ENCODE measurements around the gene GPR15LG. TPM values are rescaled to one million over a fixed set of nuclear protein-coding genes. Genes with fewer than 3 reads are reported as not detected.
"Not testable (repeated sequence)": the region's sequence is repeated elsewhere in the genome, so short reads cannot be mapped to it uniquely, and the experiment has no call there.

Gene GPR15LG
- total and polyA plus RNA-seq, 7 experiments from 2014 or later = not detected

DNA sequence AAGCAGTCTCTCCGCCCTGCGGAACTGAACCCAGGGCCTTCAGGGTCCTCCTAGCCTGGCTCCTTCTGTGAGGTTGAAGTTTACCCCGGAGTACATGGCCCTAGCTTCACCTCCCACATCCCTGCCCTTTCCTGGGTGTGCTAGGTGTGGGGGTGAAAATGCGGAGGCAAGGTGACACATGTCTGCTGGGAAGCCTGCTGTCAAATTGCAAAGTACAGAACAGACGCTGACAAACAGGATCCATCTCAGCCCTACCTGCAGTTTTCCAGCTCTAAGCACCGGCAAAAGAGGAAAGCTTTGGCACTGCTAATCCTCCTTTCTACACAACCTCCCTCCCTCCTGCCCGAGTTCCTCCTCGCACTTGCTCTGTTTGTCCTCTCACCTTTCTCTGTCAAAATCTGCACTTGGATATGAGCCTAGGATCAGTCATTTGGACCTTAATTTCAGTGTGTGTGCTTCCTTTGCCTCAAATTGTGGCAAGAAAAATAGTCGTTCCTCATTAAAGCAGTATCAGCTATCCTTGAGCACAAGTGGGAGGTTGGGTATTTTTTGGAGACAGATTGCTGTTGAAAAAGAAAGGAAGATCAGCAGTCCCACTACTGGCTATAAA, 14.4 kb upstream of the GPR15LG start:
- H3K36me3 Mint-ChIP-seq = peaks cover 0 to 5% (median 0%) of the 10 kb centered on the region in 5 donors
- ChIA-PET CTCF (interaction anchor here (0.5 kb wide), 1 partner anchor 244 kb away, joined by 3 read pairs; no protein-coding TSS in a partner anchor), POLR2A (interaction anchor here (0.6 kb wide), 2 partner anchors 39 to 523 kb away, joined by 3 read pairs; no protein-coding TSS in a partner anchor)
- intact Hi-C loops (cut with micrococcal nuclease) = no loop called here
- H3K9me3 Mint-ChIP-seq = no peaks in the 10 kb centered on the region
- H3K27me3 Mint-ChIP-seq = peaks cover 0 to 16% (median 4%) of the 10 kb centered on the region in 5 donors
- no peak overlapping the region for H3K4me3 Mint-ChIP-seq
- Histone ChIP-seq H3K4me1 (ENCODE audit: control insufficient read depth in 2 of 2, insufficient read depth in 2 of 2, low read length in 2 of 2) (no peaks in the 10 kb centered on the region), H3K9me3 (ENCODE audit: control insufficient read depth in 2 of 3, low read length in 3 of 3) (no peaks in the 10 kb centered on the region), H3K4me3 (ENCODE audit: low read length) (no peak overlapping the region), H3K27ac (ENCODE audit: low read depth, low read length) (no peak overlapping the region), H3K36me3 (ENCODE audit: control insufficient read depth in 2 of 3, insufficient read depth in 3 of 3, low read length in 3 of 3) (peaks cover 0 to 7% (median 0%) of the 10 kb centered on the region in 3 experiments), H3K27me3 (ENCODE audit: control insufficient read depth in 2 of 2, insufficient read depth in 2 of 2, low read length in 2 of 2) (no peaks in the 10 kb centered on the region)
- peak overlapping the region in 4 of 9 donors; percentile 14 to 74 (median 36) for H3K27ac Mint-ChIP-seq
- ATAC-seq (no peak), DNase-seq (no peak)
- peaks cover 4 to 19% (median 13%) of the 10 kb centered on the region in 7 donors for H3K4me1 Mint-ChIP-seq

DNA sequence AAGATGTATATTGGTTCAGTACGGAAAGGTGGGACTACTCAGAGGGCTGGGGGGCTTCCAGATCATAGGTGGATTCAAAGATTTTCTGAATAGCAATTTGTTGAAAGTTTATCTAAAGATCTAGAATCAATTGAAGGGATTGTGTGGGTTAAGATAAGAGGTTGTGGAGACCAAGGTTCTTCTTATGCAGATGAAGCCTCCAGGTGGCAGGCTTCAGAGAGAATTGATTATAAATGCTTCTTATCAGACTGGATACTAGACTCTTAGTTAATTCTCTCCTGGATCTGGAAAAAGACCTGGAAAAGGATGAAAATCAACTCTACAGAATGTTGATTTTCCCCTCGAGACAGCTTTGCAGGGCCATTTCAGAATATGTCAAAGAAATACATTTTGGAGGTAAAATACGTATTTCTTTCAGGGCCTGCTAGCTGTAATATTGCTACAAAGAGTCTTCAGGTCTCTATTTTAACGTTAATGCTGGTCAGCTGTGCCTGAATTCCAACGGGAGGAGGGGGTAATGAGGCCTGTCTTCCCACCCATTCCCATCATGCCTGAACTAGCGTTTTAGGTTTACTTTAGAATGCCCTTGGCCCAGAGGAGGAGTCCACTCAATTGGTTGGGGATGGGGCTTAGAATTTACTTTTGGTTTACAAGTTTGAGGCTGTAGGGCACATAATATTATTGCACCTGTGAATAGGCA, 12.8 kb upstream of the GPR15LG start:
- H3K36me3 ChIP-seq (ENCODE audit: control insufficient read depth in 2 of 3, insufficient read depth in 3 of 3, low read length in 3 of 3) = no peaks in the 10 kb centered on the region
- ChIA-PET CTCF (no interaction called here), POLR2A (interaction anchor here (1.1 kb wide), 1 partner anchor 14 kb away, joined by 3 read pairs; no protein-coding TSS in a partner anchor)
- Mint-ChIP-seq H3K36me3 (no peaks in the 10 kb centered on the region), H3K4me3 (no peak overlapping the region), H3K27me3 (peaks cover 0 to 20% (median 5%) of the 10 kb centered on the region in 5 donors), H3K27ac (peak overlapping the region in 1 of 9 donors; percentile 38), H3K9me3 (no peaks in the 10 kb centered on the region), H3K4me1 (peaks cover 4 to 19% (median 13%) of the 10 kb centered on the region in 7 donors)
- intact Hi-C loops (cut with micrococcal nuclease) = loop anchor here in 1 of 2 donors (2.0 kb wide), 1 partner anchor 44 kb away; no protein-coding TSS in a partner anchor
- H3K4me1 ChIP-seq (ENCODE audit: control insufficient read depth in 2 of 2, insufficient read depth in 2 of 2, low read length in 2 of 2) = no peaks in the 10 kb centered on the region
- no peak overlapping the region for H3K4me3 ChIP-seq (ENCODE audit: low read length)
- H3K27ac ChIP-seq (ENCODE audit: low read depth, low read length) = no peak overlapping the region
- ATAC-seq (no peak), DNase-seq (no peak)
- H3K27me3 ChIP-seq (ENCODE audit: control insufficient read depth in 2 of 2, insufficient read depth in 2 of 2, low read length in 2 of 2) = no peaks in the 10 kb centered on the region
- H3K9me3 ChIP-seq (ENCODE audit: control insufficient read depth in 2 of 3, low read length in 3 of 3) = no peaks in the 10 kb centered on the region

DNA sequence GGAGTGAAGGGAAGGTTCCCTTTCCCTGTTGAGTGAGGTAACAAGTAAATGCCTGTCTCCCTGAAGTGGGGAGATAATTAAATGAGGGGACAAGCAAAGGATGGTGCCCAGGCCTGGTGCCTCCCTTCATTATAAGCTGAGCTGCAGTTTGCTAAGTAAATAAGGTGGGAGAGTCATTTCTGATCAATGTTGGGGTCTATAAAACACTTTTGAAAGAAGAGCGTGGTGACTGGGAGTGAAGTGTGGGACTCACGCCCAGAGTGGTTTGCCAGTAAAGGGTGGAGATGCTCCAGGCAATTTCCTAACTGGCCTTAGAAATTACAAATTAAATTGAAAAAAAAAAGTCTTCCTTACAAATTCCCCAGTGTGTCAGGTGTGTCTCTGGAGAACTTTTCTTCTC, 9.6 kb upstream of the GPR15LG start:
- H3K36me3 ChIP-seq (ENCODE audit: control insufficient read depth in 2 of 3, insufficient read depth in 3 of 3, low read length in 3 of 3) = no peaks in the 10 kb centered on the region
- no peak overlapping the region for H3K4me3 ChIP-seq (ENCODE audit: low read length)
- DNase-seq (no peak), ATAC-seq (no peak)
- Mint-ChIP-seq H3K27me3 (peaks cover 0 to 20% (median 5%) of the 10 kb centered on the region in 5 donors), H3K27ac (no peak overlapping the region), H3K9me3 (no peaks in the 10 kb centered on the region), H3K4me3 (no peak overlapping the region), H3K4me1 (peaks cover 0 to 7% (median 4%) of the 10 kb centered on the region in 7 donors), H3K36me3 (no peaks in the 10 kb centered on the region)
- H3K4me1 ChIP-seq (ENCODE audit: control insufficient read depth in 2 of 2, insufficient read depth in 2 of 2, low read length in 2 of 2) = no peaks in the 10 kb centered on the region
- H3K27me3 ChIP-seq (ENCODE audit: control insufficient read depth in 2 of 2, insufficient read depth in 2 of 2, low read length in 2 of 2) = no peaks in the 10 kb centered on the region
- H3K9me3 ChIP-seq (ENCODE audit: control insufficient read depth in 2 of 3, low read length in 3 of 3) = no peaks in the 10 kb centered on the region
- no peak overlapping the region for H3K27ac ChIP-seq (ENCODE audit: low read depth, low read length)
- CTCF ChIA-PET = no interaction called here
- intact Hi-C loops (cut with micrococcal nuclease) = no loop called here
- POLR2A ChIA-PET = no interaction called here

DNA sequence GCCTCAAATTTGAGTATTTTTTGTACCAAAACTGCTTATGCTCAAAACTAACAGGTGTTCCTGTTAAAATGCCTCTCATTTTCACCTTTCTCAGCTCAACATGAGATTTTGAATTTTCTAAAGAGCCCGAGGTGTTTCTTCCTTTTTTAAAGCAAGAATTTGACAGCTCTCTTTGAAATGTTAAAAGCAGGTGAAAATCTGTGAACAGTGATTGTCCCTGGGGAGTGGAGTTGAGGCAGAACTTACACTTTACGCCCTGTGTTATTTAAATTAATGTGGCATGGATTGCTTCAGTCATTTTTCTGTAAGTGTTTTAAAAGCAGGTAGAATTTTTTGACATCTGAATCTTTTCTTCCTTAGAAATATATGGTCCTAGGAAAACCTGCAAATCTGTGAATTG, 9.2 kb upstream of the GPR15LG start:
- Mint-ChIP-seq H3K36me3 (no peaks in the 10 kb centered on the region), H3K9me3 (no peaks in the 10 kb centered on the region), H3K4me1 (peaks cover 0 to 4% (median 2%) of the 10 kb centered on the region in 7 donors), H3K27me3 (peaks cover 0 to 20% (median 5%) of the 10 kb centered on the region in 5 donors), H3K27ac (no peak overlapping the region), H3K4me3 (no peak overlapping the region)
- Histone ChIP-seq H3K9me3 (ENCODE audit: control insufficient read depth in 2 of 3, low read length in 3 of 3) (no peaks in the 10 kb centered on the region), H3K27me3 (ENCODE audit: control insufficient read depth in 2 of 2, insufficient read depth in 2 of 2, low read length in 2 of 2) (no peaks in the 10 kb centered on the region), H3K36me3 (ENCODE audit: control insufficient read depth in 2 of 3, insufficient read depth in 3 of 3, low read length in 3 of 3) (no peaks in the 10 kb centered on the region), H3K27ac (ENCODE audit: low read depth, low read length) (no peak overlapping the region), H3K4me1 (ENCODE audit: control insufficient read depth in 2 of 2, insufficient read depth in 2 of 2, low read length in 2 of 2) (no peaks in the 10 kb centered on the region), H3K4me3 (ENCODE audit: low read length) (no peak overlapping the region)
- ChIA-PET CTCF (interaction anchor here (1.2 kb wide), 1 partner anchor 16 kb away, joined by 4 read pairs; no protein-coding TSS in a partner anchor), POLR2A (no interaction called here)
- ATAC-seq = no peak
- intact Hi-C loops (cut with micrococcal nuclease) = no loop called here
- DNase-seq = no peak

DNA sequence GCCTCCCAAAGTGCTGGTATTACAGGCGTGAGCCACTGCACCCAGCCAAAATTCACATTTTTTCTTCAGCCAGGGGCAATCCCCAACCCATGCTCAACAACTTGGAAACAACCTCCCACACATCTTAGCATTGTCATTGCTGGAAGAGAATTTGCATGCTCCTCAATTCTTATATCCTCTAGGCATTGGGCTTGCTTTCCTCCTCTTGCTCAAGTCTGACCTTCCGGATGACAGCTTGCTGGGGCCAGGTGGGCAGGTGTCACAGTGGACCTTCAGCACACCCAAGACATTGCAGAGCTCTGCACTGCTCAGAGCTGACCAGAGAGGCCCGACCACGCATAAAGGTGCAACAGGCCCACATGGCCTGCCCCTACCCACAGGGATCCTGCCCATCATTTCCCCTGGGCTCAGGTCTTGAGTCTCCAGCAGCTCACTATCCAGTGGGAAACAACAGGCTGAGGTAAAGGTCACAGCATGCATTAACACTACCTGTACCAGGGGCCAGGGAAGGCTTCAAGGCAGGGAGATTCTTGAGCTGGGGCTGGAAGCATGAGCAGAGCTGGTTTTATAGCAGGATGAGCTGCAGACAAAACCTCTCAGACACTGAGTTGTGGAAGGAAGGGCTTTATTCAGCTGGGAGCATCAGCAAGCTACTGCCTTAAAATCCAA, 6.8 kb upstream of the GPR15LG start:
- Mint-ChIP-seq H3K27me3 (peaks cover 0 to 14% (median 5%) of the 10 kb centered on the region in 5 donors), H3K9me3 (no peaks in the 10 kb centered on the region), H3K27ac (no peak overlapping the region), H3K4me1 (peaks cover 0 to 1% (median 0%) of the 10 kb centered on the region in 7 donors), H3K36me3 (no peaks in the 10 kb centered on the region), H3K4me3 (no peak overlapping the region)
- CTCF ChIA-PET = no interaction called here
- Histone ChIP-seq H3K27ac (ENCODE audit: low read depth, low read length) (no peak overlapping the region), H3K4me3 (ENCODE audit: low read length) (no peak overlapping the region), H3K9me3 (ENCODE audit: control insufficient read depth in 2 of 3, low read length in 3 of 3) (no peaks in the 10 kb centered on the region), H3K36me3 (ENCODE audit: control insufficient read depth in 2 of 3, insufficient read depth in 3 of 3, low read length in 3 of 3) (no peaks in the 10 kb centered on the region), H3K27me3 (ENCODE audit: control insufficient read depth in 2 of 2, insufficient read depth in 2 of 2, low read length in 2 of 2) (no peaks in the 10 kb centered on the region), H3K4me1 (ENCODE audit: control insufficient read depth in 2 of 2, insufficient read depth in 2 of 2, low read length in 2 of 2) (no peaks in the 10 kb centered on the region)
- POLR2A ChIA-PET = no interaction called here
- intact Hi-C loops (cut with micrococcal nuclease) = no loop called here
- DNase-seq (no peak), ATAC-seq (no peak)

DNA sequence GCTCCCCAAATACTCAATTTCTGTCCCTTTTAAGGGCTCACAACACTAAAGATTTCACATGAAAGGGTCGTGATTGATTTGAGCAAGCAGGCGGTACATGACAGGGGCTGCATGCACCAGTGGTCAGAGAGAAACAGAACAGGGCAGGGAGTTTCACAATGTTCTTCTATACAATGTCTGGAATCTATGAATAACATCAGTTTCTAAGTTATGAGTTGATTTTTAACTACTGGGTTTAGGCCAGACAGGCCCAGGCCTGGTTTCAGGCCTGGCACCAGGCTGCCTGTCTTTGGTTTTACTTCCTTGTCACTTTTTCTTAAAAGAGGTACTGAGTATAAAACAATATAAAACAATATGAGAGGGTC, 6.3 kb upstream of the GPR15LG start:
- H3K27me3 Mint-ChIP-seq = peaks cover 0 to 14% (median 5%) of the 10 kb centered on the region in 5 donors
- DNase-seq; H3K9me3 Mint-ChIP-seq; H3K36me3 Mint-ChIP-seq; H3K9me3 ChIP-seq (ENCODE audit: control insufficient read depth in 2 of 3, low read length in 3 of 3); H3K4me1 Mint-ChIP-seq; H3K4me3 ChIP-seq (ENCODE audit: low read length); POLR2A ChIA-PET; ATAC-seq; H3K4me1 ChIP-seq (ENCODE audit: control insufficient read depth in 2 of 2, insufficient read depth in 2 of 2, low read length in 2 of 2); H3K27me3 ChIP-seq (ENCODE audit: control insufficient read depth in 2 of 2, insufficient read depth in 2 of 2, low read length in 2 of 2); H3K36me3 ChIP-seq (ENCODE audit: control insufficient read depth in 2 of 3, insufficient read depth in 3 of 3, low read length in 3 of 3); H3K27ac Mint-ChIP-seq; CTCF ChIA-PET; intact Hi-C loops (cut with micrococcal nuclease); H3K27ac ChIP-seq (ENCODE audit: low read depth, low read length); H3K4me3 Mint-ChIP-seq: not testable (repeated sequence)

All from naive thymus-derived CD4-positive, alpha-beta T cell (primary cell).